HG02610 (cell line): ENCODE data around the gene ZDHHC20.
A peak's percentile ranks its signal among the peaks of the same experiment; 100 is the strongest.
"Not testable (repeated sequence)": the region's sequence is repeated elsewhere in the genome, so short reads cannot be mapped to it uniquely, and the experiment has no call there.

Experiments
- ATAC-seq: cut with Tn5 transposase; IDR thresholded peaks from one replicate; pipeline ENCODE4 v1.9.1; 2021; ENCODE audit warnings: mild to moderate bottlenecking, moderate library complexity; ENCODE audit not compliant: unreplicated experiment

The ZDHHC20 gene

GRCh38 chr13:21435687-21436151 is 23.4 kb downstream of the ZDHHC20 start:
- ATAC-seq, result peak; percentile 96

- no peak for ATAC-seq
Observed at GRCh38 chr13:21435231-21435630, 23.9 kb downstream of the ZDHHC20 start.

- ATAC-seq, result no peak
Observed at GRCh38 chr13:21434588-21434987, 24.5 kb downstream of the ZDHHC20 start.

- no peak for ATAC-seq
Observed at GRCh38 chr13:21429211-21429610, 29.9 kb downstream of the ZDHHC20 start.

GRCh38 chr13:21427741-21428140 is 31.4 kb downstream of the ZDHHC20 start:
- ATAC-seq, result no peak

GRCh38 chr13:21426238-21426637 is 32.9 kb downstream of the ZDHHC20 start:
- no peak for ATAC-seq

- no peak for ATAC-seq
Observed at GRCh38 chr13:21420706-21421105, 38.4 kb downstream of the ZDHHC20 start.

GRCh38 chr13:21413013-21413412 is 46.1 kb downstream of the ZDHHC20 start:
- no peak for ATAC-seq

GRCh38 chr13:21410453-21410852 is 48.6 kb downstream of the ZDHHC20 start:
- ATAC-seq, result not testable (repeated sequence)

- no peak for ATAC-seq
Observed at GRCh38 chr13:21405309-21405708, 53.8 kb downstream of the ZDHHC20 start.

- ATAC-seq, result no peak
Observed at GRCh38 chr13:21402586-21403307, 56.4 kb downstream of the ZDHHC20 start.

GRCh38 chr13:21399741-21400140 is 59.4 kb downstream of the ZDHHC20 start:
- no peak for ATAC-seq

GRCh38 chr13:21395953-21396352 is 63.1 kb downstream of the ZDHHC20 start:
- ATAC-seq, result no peak

GRCh38 chr13:21389124-21389523 is 70.0 kb downstream of the ZDHHC20 start:
- ATAC-seq, result no peak

GRCh38 chr13:21385710-21386109 is 73.4 kb downstream of the ZDHHC20 start:
- no peak for ATAC-seq

GRCh38 chr13:21383090-21383489 is 76.0 kb downstream of the ZDHHC20 start:
- ATAC-seq, result no peak

- ATAC-seq, result not testable (repeated sequence)
Observed at GRCh38 chr13:21376998-21377985, 81.8 kb downstream of the ZDHHC20 start.

GRCh38 chr13:21372530-21372929 is 86.6 kb downstream of the ZDHHC20 start:
- ATAC-seq, result no peak

- ATAC-seq, result no peak
Observed at GRCh38 chr13:21371011-21371410, 88.1 kb downstream of the ZDHHC20 start.

GRCh38 chr13:21365574-21365973 is 93.5 kb downstream of the ZDHHC20 start:
- no peak for ATAC-seq

GRCh38 chr13:21364916-21365315 is 94.2 kb downstream of the ZDHHC20 start:
- no peak for ATAC-seq

- ATAC-seq, result no peak
Observed at GRCh38 chr13:21364357-21364756, 94.7 kb downstream of the ZDHHC20 start.
